Neuronal stem cell (in vitro differentiated cells): ENCODE results near the gene FAF1.

Experiments
- DNase-seq: peaks from one replicate; pipeline ENCODE4 v3.0.0-alpha.2; 2013; ENCODE audit warnings: low spot score
- H2AFZ ChIP-seq: one replicate; pipeline ENCODE4 v1.6.1; 2013; ENCODE audit warnings: mild to moderate bottlenecking, low read length, inconsistent platforms
- H2AK5ac ChIP-seq: 2 replicates; pipeline ENCODE4 v1.6.1; 2013; ENCODE audit warnings: low read depth, mild to moderate bottlenecking, inconsistent platforms, low read length, moderate library complexity, mixed read lengths
- H2BK120ac ChIP-seq: 2 replicates; pipeline ENCODE4 v1.6.1; 2013; ENCODE audit warnings: low read depth, mild to moderate bottlenecking, inconsistent platforms, low read length, moderate library complexity, mixed read lengths
- H2BK12ac ChIP-seq: one replicate; pipeline ENCODE4 v1.6.1; 2013; ENCODE audit warnings: low read length, inconsistent platforms
- H2BK15ac ChIP-seq: 2 replicates; pipeline ENCODE4 v1.6.1; 2013; ENCODE audit warnings: mild to moderate bottlenecking, low read length, inconsistent platforms, mixed read lengths
- H2BK5ac ChIP-seq: one replicate; pipeline ENCODE4 v1.6.1; 2013; ENCODE audit warnings: inconsistent platforms, mild to moderate bottlenecking, low read length, moderate library complexity
- H3K14ac ChIP-seq: one replicate; pipeline ENCODE4 v1.6.1; 2013; ENCODE audit warnings: low read length, inconsistent platforms
- H3K18ac ChIP-seq: 2 replicates; pipeline ENCODE4 v1.6.1; 2013; ENCODE audit warnings: low read length, inconsistent platforms
- H3K23ac ChIP-seq: 2 replicates; pipeline ENCODE4 v1.6.1; 2013; ENCODE audit warnings: low read depth, mild to moderate bottlenecking, mixed read lengths, low read length, inconsistent platforms; ENCODE audit not compliant: poor library complexity
- H3K27ac ChIP-seq: replicated peaks from 3 replicates; pipeline ENCODE4 v1.5.1; 2013; ENCODE audit warnings: low read length, inconsistent platforms
- H3K27me3 ChIP-seq, 3 experiments: 2 replicates each; pipeline ENCODE4 v1.6.1; 2013; ENCODE audit warnings: low read length in 3 of 3, mild to moderate bottlenecking in 2 of 3, inconsistent platforms in 1 of 3, low read depth in 1 of 3, mixed read lengths in 1 of 3, moderate library complexity in 1 of 3; ENCODE audit not compliant: control insufficient read depth in 3 of 3, insufficient read depth in 3 of 3
- H3K36me3 ChIP-seq, 2 donors: replicated peaks in 1 of 2; 2 replicates each; pipeline ENCODE4 v1.6.1; 2013; ENCODE audit warnings: low read length in 2 of 2; ENCODE audit not compliant: control insufficient read depth in 2 of 2, insufficient read depth in 2 of 2
- H3K4ac ChIP-seq: 2 replicates; pipeline ENCODE4 v1.6.1; 2013; ENCODE audit warnings: inconsistent platforms, mild to moderate bottlenecking, low read length, moderate library complexity
- H3K4me1 ChIP-seq, 2 donors: 1 replicate in 1 of 2; 2 replicates in 1 of 2; pipeline ENCODE4 v1.6.1; 2013; ENCODE audit warnings: low read length in 2 of 2, low read depth in 1 of 2; ENCODE audit not compliant: control insufficient read depth in 2 of 2, insufficient read depth in 1 of 2
- H3K4me2 ChIP-seq: one replicate; pipeline ENCODE4 v1.6.1; 2013; ENCODE audit warnings: mild to moderate bottlenecking, low read length, inconsistent platforms; ENCODE audit not compliant: insufficient read depth, poor library complexity, severe bottlenecking
- H3K4me3 ChIP-seq, 2 donors: 2 replicates each; pipeline ENCODE4 v1.5.1; 2013; ENCODE audit warnings: low read length in 2 of 2, mild to moderate bottlenecking in 2 of 2, inconsistent platforms in 1 of 2, moderate library complexity in 1 of 2
- H3K79me1 ChIP-seq: one replicate; pipeline ENCODE4 v1.6.1; 2013; ENCODE audit warnings: low read depth, mild to moderate bottlenecking, inconsistent platforms, low read length, moderate library complexity
- H3K9ac ChIP-seq: one replicate; pipeline ENCODE4 v1.6.1; 2013; ENCODE audit warnings: mild to moderate bottlenecking, low read depth, low read length, inconsistent platforms; ENCODE audit not compliant: poor library complexity
- H3K9me3 ChIP-seq, 2 donors: replicated peaks in 1 of 2; 2 replicates each; pipeline versions ENCODE3 to v1.6.1; 2013; ENCODE audit warnings: low read length in 2 of 2, mild to moderate bottlenecking in 2 of 2, inconsistent platforms in 1 of 2, low read depth in 1 of 2, mixed read lengths in 1 of 2, moderate library complexity in 1 of 2; ENCODE audit not compliant: control insufficient read depth in 2 of 2, insufficient read depth in 1 of 2
- H4K8ac ChIP-seq: one replicate; pipeline ENCODE4 v1.6.1; 2013; ENCODE audit warnings: low read depth, mild to moderate bottlenecking, inconsistent platforms, low read length, moderate library complexity
- H4K91ac ChIP-seq: one replicate; pipeline ENCODE4 v1.6.1; 2013; ENCODE audit warnings: low read length, low read depth, mild to moderate bottlenecking, inconsistent platforms; ENCODE audit not compliant: poor library complexity
- WGBS, 2 donors: extraction: QIAGEN DNeasy Blood & Tissue Kit; methylation state at CpG; one replicate each; pipeline ENCODE4 v1.1.7; 2013; ENCODE audit warnings: missing lambda C conversion rate in 2 of 2, mixed read lengths in 1 of 2; ENCODE audit not compliant: insufficient read length in 2 of 2, insufficient replicate concordance in 1 of 2; ENCODE audit errors: extremely low coverage in 2 of 2; 5-methylcytosine and 5-hydroxymethylcytosine counted together

FAF1 gene

GRCh38 chr1:50505427-50505826 is 454.6 kb downstream of the FAF1 start:
- H3K79me1 ChIP-seq: no peaks in the 10 kb centered on the region
- H4K8ac ChIP-seq: no peak overlapping the region
- no peak overlapping the region for H2BK15ac ChIP-seq
- no peak overlapping the region for H2BK12ac ChIP-seq
- H3K4ac ChIP-seq: no peak overlapping the region
- H3K27me3 ChIP-seq: no peaks in the 10 kb centered on the region
- no peak overlapping the region for H3K4me3 ChIP-seq
- H4K91ac ChIP-seq: no peak overlapping the region
- no peak for DNase-seq
- peaks cover 0 to 24% of the 10 kb centered on the region in 2 donors for H3K9me3 ChIP-seq
- no peak overlapping the region for H3K27ac ChIP-seq
- H3K14ac ChIP-seq: no peak overlapping the region
- no peaks in the 10 kb centered on the region for H3K36me3 ChIP-seq
- no peak overlapping the region for H3K18ac ChIP-seq
- H3K4me2 ChIP-seq: no peak overlapping the region
- no peaks in the 10 kb centered on the region for H3K4me1 ChIP-seq
- no peak overlapping the region for H3K9ac ChIP-seq
- no peak overlapping the region for H2BK5ac ChIP-seq
- no peak overlapping the region for H2BK120ac ChIP-seq
- H3K23ac ChIP-seq: no peak overlapping the region
- no peak overlapping the region for H2AFZ ChIP-seq
- no peak overlapping the region for H2AK5ac ChIP-seq

- no peaks in the 10 kb centered on the region for H3K27me3 ChIP-seq
- H2BK15ac ChIP-seq: no peak overlapping the region
- no peaks in the 10 kb centered on the region for H3K36me3 ChIP-seq
- DNase-seq: no peak
- no peak overlapping the region for H4K8ac ChIP-seq
- H3K23ac ChIP-seq: no peak overlapping the region
- H2AK5ac ChIP-seq: no peak overlapping the region
- H3K9me3 ChIP-seq: peaks cover 0 to 24% of the 10 kb centered on the region in 2 donors
- no peak overlapping the region for H3K9ac ChIP-seq
- no peak overlapping the region for H2BK120ac ChIP-seq
- no peak overlapping the region for H2BK5ac ChIP-seq
- no peak overlapping the region for H3K4me3 ChIP-seq
- H2BK12ac ChIP-seq: no peak overlapping the region
- H4K91ac ChIP-seq: no peak overlapping the region
- WGBS, 2 donors: no CpG with 5 or more reads among the region's 1 CpG
- no peaks in the 10 kb centered on the region for H3K4me1 ChIP-seq
- H3K79me1 ChIP-seq: no peaks in the 10 kb centered on the region
- no peak overlapping the region for H3K4me2 ChIP-seq
- H3K4ac ChIP-seq: no peak overlapping the region
- no peak overlapping the region for H2AFZ ChIP-seq
- H3K14ac ChIP-seq: no peak overlapping the region
- H3K27ac ChIP-seq: no peak overlapping the region
- H3K18ac ChIP-seq: no peak overlapping the region
Observed at GRCh38 chr1:50503515-50503914, 456.6 kb downstream of the FAF1 start.

- no CpG with 5 or more reads among the region's 2 CpGs for WGBS, 2 donors
- Histone ChIP-seq H3K23ac (no peak overlapping the region), H2AK5ac (no peak overlapping the region), H3K9me3 (peaks cover 0 to 31% of the 10 kb centered on the region in 2 donors), H2BK5ac (no peak overlapping the region), H2AFZ (no peak overlapping the region), H2BK15ac (no peak overlapping the region), H3K4me1 (no peaks in the 10 kb centered on the region), H2BK120ac (no peak overlapping the region), H3K4me3 (no peak overlapping the region), H3K4ac (no peak overlapping the region), H3K14ac (no peak overlapping the region), H3K36me3 (no peaks in the 10 kb centered on the region), H3K79me1 (no peaks in the 10 kb centered on the region), H3K27me3 (no peaks in the 10 kb centered on the region), H2BK12ac (no peak overlapping the region), H3K4me2 (no peak overlapping the region), H3K18ac (no peak overlapping the region), H4K91ac (no peak overlapping the region), H3K9ac (no peak overlapping the region), H3K27ac (no peak overlapping the region), H4K8ac (no peak overlapping the region)
- DNase-seq: no peak
Observed at GRCh38 chr1:50502147-50502546, 457.9 kb downstream of the FAF1 start.

- peaks cover 0 to 2% of the 10 kb centered on the region in 2 donors for H3K36me3 ChIP-seq
- H4K8ac ChIP-seq: no peak overlapping the region
- no peak overlapping the region for H2BK15ac ChIP-seq
- no peak overlapping the region for H3K23ac ChIP-seq
- H3K4ac ChIP-seq: no peak overlapping the region
- no peaks in the 10 kb centered on the region for H3K27me3 ChIP-seq
- peaks cover 3 to 21% of the 10 kb centered on the region in 2 donors for H3K9me3 ChIP-seq
- no peak overlapping the region for H4K91ac ChIP-seq
- no peak overlapping the region for H3K4me3 ChIP-seq
- no peaks in the 10 kb centered on the region for H3K79me1 ChIP-seq
- H3K9ac ChIP-seq: no peak overlapping the region
- no peak overlapping the region for H3K4me2 ChIP-seq
- H3K27ac ChIP-seq: no peak overlapping the region
- no peak overlapping the region for H2BK12ac ChIP-seq
- no CpG with 5 or more reads among the region's 1 CpG for WGBS, 2 donors
- no peak overlapping the region for H2AK5ac ChIP-seq
- no peak overlapping the region for H3K14ac ChIP-seq
- H3K18ac ChIP-seq: no peak overlapping the region
- H3K4me1 ChIP-seq: no peaks in the 10 kb centered on the region
- no peak overlapping the region for H2AFZ ChIP-seq
- DNase-seq: no peak
- no peak overlapping the region for H2BK120ac ChIP-seq
- no peak overlapping the region for H2BK5ac ChIP-seq
Observed at GRCh38 chr1:50497007-50497406, 463.1 kb downstream of the FAF1 start.
